ENCODE results near the gene PHLDA2. TPM values are rescaled to one million over a fixed set of nuclear protein-coding genes. Genes with fewer than 3 reads are reported as not detected.

The PHLDA2 gene
- 11.1 and 13.1 TPM in 2 replicates for total RNA-seq (2014; rRNA removed; shearing (Covaris generic))
- 153 and 210 TPM in 2 replicates for polyA plus RNA-seq (2015; cell fraction: cytosol; rRNA removed)
- polyA plus RNA-seq (2015; cell fraction: nucleus; rRNA removed), result 18.7 and 36.7 TPM in 2 replicates

- in situ Hi-C loops (cut with HindIII; ENCODE audit: low pct_unique_long_range_greater_than_20kb, low sequenced_read_pairs), result no loop called here
- DNase-seq (ENCODE audit: low read depth, low spot score), result peak; percentile 44
Measured at GRCh38 chr11:2928605-2929530, at the start of gene PHLDA2. Gene PHLDA2, minus strand, starts transcription at chr11:2929420. Its CDS starts 56 bp downstream, at chr11:2929364.

GRCh38 chr11:2977113-2977512 is 47.9 kb upstream of the PHLDA2 start:
- in situ Hi-C loops (cut with HindIII; ENCODE audit: low pct_unique_long_range_greater_than_20kb, low sequenced_read_pairs), result no loop called here
- no peak for DNase-seq (ENCODE audit: low read depth, low spot score)

- in situ Hi-C loops (cut with HindIII; ENCODE audit: low pct_unique_long_range_greater_than_20kb, low sequenced_read_pairs), result no loop called here
- DNase-seq (ENCODE audit: low read depth, low spot score), result no peak
Measured at GRCh38 chr11:2976294-2977063, 47.3 kb upstream of the PHLDA2 start.

- peak; percentile 80 for DNase-seq (ENCODE audit: low read depth, low spot score)
- in situ Hi-C loops (cut with HindIII; ENCODE audit: low pct_unique_long_range_greater_than_20kb, low sequenced_read_pairs), result no loop called here
Measured at GRCh38 chr11:2975594-2975993, 46.4 kb upstream of the PHLDA2 start.

GRCh38 chr11:2974272-2974671 is 45.1 kb upstream of the PHLDA2 start:
- in situ Hi-C loops (cut with HindIII; ENCODE audit: low pct_unique_long_range_greater_than_20kb, low sequenced_read_pairs), result no loop called here
- no peak for DNase-seq (ENCODE audit: low read depth, low spot score)

GRCh38 chr11:2968341-2968900 is 39.2 kb upstream of the PHLDA2 start:
- no peak for DNase-seq (ENCODE audit: low read depth, low spot score)
- in situ Hi-C loops (cut with HindIII; ENCODE audit: low pct_unique_long_range_greater_than_20kb, low sequenced_read_pairs), result no loop called here

- in situ Hi-C loops (cut with HindIII; ENCODE audit: low pct_unique_long_range_greater_than_20kb, low sequenced_read_pairs), result no loop called here
- no peak for DNase-seq (ENCODE audit: low read depth, low spot score)
Measured at GRCh38 chr11:2964782-2965181, 35.6 kb upstream of the PHLDA2 start.

GRCh38 chr11:2963761-2964160 is 34.5 kb upstream of the PHLDA2 start:
- in situ Hi-C loops (cut with HindIII; ENCODE audit: low pct_unique_long_range_greater_than_20kb, low sequenced_read_pairs), result no loop called here
- no peak for DNase-seq (ENCODE audit: low read depth, low spot score)

- in situ Hi-C loops (cut with HindIII; ENCODE audit: low pct_unique_long_range_greater_than_20kb, low sequenced_read_pairs), result no loop called here
- no peak for DNase-seq (ENCODE audit: low read depth, low spot score)
Measured at GRCh38 chr11:2963112-2963754, 34.0 kb upstream of the PHLDA2 start.

GRCh38 chr11:2961080-2961479 is 31.9 kb upstream of the PHLDA2 start:
- in situ Hi-C loops (cut with HindIII; ENCODE audit: low pct_unique_long_range_greater_than_20kb, low sequenced_read_pairs), result no loop called here
- DNase-seq (ENCODE audit: low read depth, low spot score), result no peak

- DNase-seq (ENCODE audit: low read depth, low spot score), result no peak
- in situ Hi-C loops (cut with HindIII; ENCODE audit: low pct_unique_long_range_greater_than_20kb, low sequenced_read_pairs), result no loop called here
Measured at GRCh38 chr11:2960139-2960538, 30.9 kb upstream of the PHLDA2 start.

GRCh38 chr11:2958251-2958650 is 29.0 kb upstream of the PHLDA2 start:
- no peak for DNase-seq (ENCODE audit: low read depth, low spot score)
- in situ Hi-C loops (cut with HindIII; ENCODE audit: low pct_unique_long_range_greater_than_20kb, low sequenced_read_pairs), result no loop called here

GRCh38 chr11:2955906-2956476 is 26.8 kb upstream of the PHLDA2 start:
- DNase-seq (ENCODE audit: low read depth, low spot score), result no peak
- in situ Hi-C loops (cut with HindIII; ENCODE audit: low pct_unique_long_range_greater_than_20kb, low sequenced_read_pairs), result no loop called here

GRCh38 chr11:2954263-2954662 is 25.0 kb upstream of the PHLDA2 start:
- no peak for DNase-seq (ENCODE audit: low read depth, low spot score)
- in situ Hi-C loops (cut with HindIII; ENCODE audit: low pct_unique_long_range_greater_than_20kb, low sequenced_read_pairs), result no loop called here

GRCh38 chr11:2952290-2952689 is 23.1 kb upstream of the PHLDA2 start:
- no peak for DNase-seq (ENCODE audit: low read depth, low spot score)
- in situ Hi-C loops (cut with HindIII; ENCODE audit: low pct_unique_long_range_greater_than_20kb, low sequenced_read_pairs), result no loop called here

GRCh38 chr11:2951231-2952110 is 22.3 kb upstream of the PHLDA2 start:
- DNase-seq (ENCODE audit: low read depth, low spot score), result no peak
- in situ Hi-C loops (cut with HindIII; ENCODE audit: low pct_unique_long_range_greater_than_20kb, low sequenced_read_pairs), result no loop called here

All from SK-MEL-5 (cell line).